Ishikawa (cell line): ENCODE results near the gene SNX3.

ENCODE experiments used
- CEBPB ChIP-seq: IDR thresholded peaks from 2 replicates; pipeline ENCODE4 v1.6.1; 2012
- CREB1 ChIP-seq: IDR thresholded peaks from 2 replicates; pipeline ENCODE4 v1.6.1; 2012; ENCODE audit warnings: low read depth
- EGR1 ChIP-seq: IDR thresholded peaks from 2 replicates; pipeline ENCODE4 v1.6.1; 2012
- EP300 ChIP-seq: IDR thresholded peaks from 2 replicates; pipeline ENCODE4 v1.6.1; 2012; ENCODE audit warnings: borderline replicate concordance
- FOXM1 ChIP-seq: IDR thresholded peaks from 2 replicates; pipeline ENCODE4 v1.6.1; 2012; ENCODE audit warnings: low read depth, borderline replicate concordance
- MAX ChIP-seq: IDR thresholded peaks from 2 replicates; pipeline ENCODE4 v1.6.1; 2012
- NFIC ChIP-seq: IDR thresholded peaks from 2 replicates; pipeline ENCODE4 v1.6.1; 2012
- RAD21 ChIP-seq: IDR thresholded peaks from 2 replicates; pipeline ENCODE4 v1.6.1; 2012; ENCODE audit warnings: low read depth
- REST ChIP-seq: IDR thresholded peaks from 2 replicates; pipeline ENCODE4 v1.6.1; 2012; ENCODE audit warnings: low read depth, mild to moderate bottlenecking
- TAF1 ChIP-seq: IDR thresholded peaks from 2 replicates; pipeline ENCODE4 v1.6.1; 2012; ENCODE audit warnings: low read depth, mild to moderate bottlenecking
- TCF12 ChIP-seq: IDR thresholded peaks from 2 replicates; pipeline ENCODE4 v1.6.1; 2012; ENCODE audit warnings: low read depth
- TEAD4 ChIP-seq: IDR thresholded peaks from 2 replicates; pipeline ENCODE4 v1.6.1; 2012
- USF1 ChIP-seq: IDR thresholded peaks from 2 replicates; pipeline ENCODE4 v1.6.1; 2012
- YY1 ChIP-seq: IDR thresholded peaks from 2 replicates; pipeline ENCODE4 v1.6.1; 2012; ENCODE audit warnings: low read depth
- ZBTB7A ChIP-seq: IDR thresholded peaks from 2 replicates; pipeline ENCODE4 v1.6.1; 2012; ENCODE audit warnings: low read depth

SNX3 gene

GRCh38 chr6:108288742-108289141, 27.9 kb upstream of the SNX3 start:
- TF ChIP-seq ZBTB7A (no peak), CEBPB (no peak), NFIC (no peak), CREB1 (no peak), FOXM1 (no peak), RAD21 (no peak), TEAD4 (no peak), USF1 (no peak), EGR1 (no peak), EP300 (no peak), TAF1 (no peak), TCF12 (no peak), YY1 (no peak), REST (no peak), MAX (no peak)

GRCh38 chr6:108287373-108287772, 26.5 kb upstream of the SNX3 start:
- TF ChIP-seq NFIC = no peak
- no peak for TF ChIP-seq EP300
- TF ChIP-seq EGR1 = no peak
- TF ChIP-seq CEBPB = no peak
- TF ChIP-seq TCF12 = no peak
- TF ChIP-seq ZBTB7A = no peak
- no peak for TF ChIP-seq REST
- no peak for TF ChIP-seq CREB1
- TF ChIP-seq TEAD4 = no peak
- TF ChIP-seq YY1 = no peak
- TF ChIP-seq MAX = no peak
- no peak for TF ChIP-seq FOXM1
- no peak for TF ChIP-seq USF1
- TF ChIP-seq RAD21 = no peak
- TF ChIP-seq TAF1 = no peak

- no peak for TF ChIP-seq ZBTB7A
- no peak for TF ChIP-seq RAD21
- TF ChIP-seq TEAD4 = no peak
- no peak for TF ChIP-seq CEBPB
- TF ChIP-seq USF1 = no peak
- TF ChIP-seq MAX = no peak
These were observed 25.5 kb upstream of the SNX3 start for GRCh38 chr6:108286366-108286765.

- TF ChIP-seq ZBTB7A = no peak
- no peak for TF ChIP-seq RAD21
- no peak for TF ChIP-seq TAF1
- no peak for TF ChIP-seq REST
- no peak for TF ChIP-seq FOXM1
- TF ChIP-seq CREB1 = no peak
- no peak for TF ChIP-seq YY1
- no peak for TF ChIP-seq USF1
- no peak for TF ChIP-seq TCF12
- TF ChIP-seq MAX = no peak
- TF ChIP-seq EP300 = no peak
- TF ChIP-seq NFIC = no peak
- no peak for TF ChIP-seq CEBPB
- TF ChIP-seq EGR1 = no peak
These were observed 24.5 kb upstream of the SNX3 start for GRCh38 chr6:108285381-108285780.
